HepG2 (cell line): Measurements from ENCODE around the gene PCNX4. TPM values are rescaled to one million over a fixed set of nuclear protein-coding genes. Genes with fewer than 3 reads are reported as not detected.
A peak's percentile ranks its signal among the peaks of the same experiment; 100 is the strongest.

Experiments
- ATAC-seq: fragments of 200-7000 bp; cut with Tn5 transposase; 3 replicates; pipeline ENCODE4 v1.9.1; 2020; ENCODE audit warnings: mild to moderate bottlenecking, moderate library complexity
- BruUV-seq: library from RNA; stranded (reverse); fragments of 400-500 nt; replicated peaks from 2 replicates; lab custom pipeline; 2021; lab: Mats Ljungman, UMichigan
- CTCF ChIA-PET: fragments of 300-600 bp; formaldehyde crosslinking; extraction: SDS; loops from one replicate; lab custom pipeline; 2021; ENCODE audit warnings: low total read pairs, inconsistent platforms, low intra/inter-chr PET ratio; lab: Yijun Ruan, JAX
- POLR2A ChIA-PET: fragments of 350-600 bp; sonication (Branson Sonifier 250); formaldehyde crosslinking; loops from one replicate; lab custom pipeline; 2020; ENCODE audit warnings: antibody characterized with exemption, inconsistent platforms; lab: Yijun Ruan, JAX
- DNase-seq: peaks from one replicate; pipeline ENCODE4 v3.0.0-alpha.2; 2015; ENCODE audit warnings: low spot score
- FAIRE-seq: peaks from 3 replicates; lab custom pipeline; 2011; peaks lifted over from hg19 to GRCh38; lab: Jason Lieb, UNC
- H2AFZ ChIP-seq: one replicate; pipeline ENCODE4 v1.6.1; 2011; ENCODE audit warnings: low read length, inconsistent platforms
- H3K27ac ChIP-seq: fragments of 300-600 bp; 3 replicates; pipeline ENCODE4 v1.8.0; 2011; ENCODE audit warnings: mixed run types, mild to moderate bottlenecking, mixed read lengths, low read length, inconsistent platforms; ENCODE audit not compliant: insufficient read depth; ENCODE audit errors: extremely low read length
- H3K27me3 ChIP-seq, 2 experiments: fragments of 200-600 bp in 1 of 2; 2 replicates in 1 of 2; 3 replicates in 1 of 2; pipeline versions ENCODE4 v1.6.0 to v1.8.0; 2011; ENCODE audit warnings: low read length in 2 of 2, mild to moderate bottlenecking in 2 of 2, moderate library complexity in 2 of 2, inconsistent platforms in 1 of 2; ENCODE audit not compliant: insufficient read depth in 2 of 2, control insufficient read depth in 1 of 2
- H3K36me3 ChIP-seq, 2 experiments: fragments of 200-600 bp in 1 of 2; replicated peaks in 1 of 2; 2 replicates in 1 of 2; 3 replicates in 1 of 2; pipeline versions ENCODE4 v1.5.1 to v1.8.0; 2011; ENCODE audit warnings: low read length in 2 of 2, inconsistent platforms in 1 of 2; ENCODE audit not compliant: insufficient read depth in 2 of 2, control insufficient read depth in 1 of 2
- H3K4me1 ChIP-seq: 2 replicates; pipeline ENCODE4 v1.5.1; 2012; ENCODE audit warnings: low read length, inconsistent platforms; ENCODE audit not compliant: insufficient read depth
- H3K4me2 ChIP-seq: 2 replicates; pipeline ENCODE4 v1.6.0; 2011; ENCODE audit warnings: low read depth, low read length, inconsistent platforms
- H3K4me3 ChIP-seq, 3 experiments: fragments of 200-600 bp in 1 of 3; sonication (generic), shearing (Covaris generic) in 1 of 3; replicated peaks in 1 of 3; 2 replicates each; pipeline ENCODE4 v1.5.1; 2011 to 2016; ENCODE audit warnings: low read length in 3 of 3, inconsistent platforms in 2 of 3, low read depth in 2 of 3, mild to moderate bottlenecking in 2 of 3, control low read depth in 1 of 3, mixed read lengths in 1 of 3; ENCODE audit not compliant: insufficient read depth in 1 of 3
- H3K79me2 ChIP-seq: one replicate; pipeline ENCODE4 v1.6.1; 2011; ENCODE audit warnings: low read length, inconsistent platforms; ENCODE audit not compliant: insufficient read depth
- H3K9ac ChIP-seq: 2 replicates; pipeline ENCODE4 v1.6.0; 2011; ENCODE audit warnings: mild to moderate bottlenecking, low read depth, low read length, inconsistent platforms; ENCODE audit not compliant: insufficient read depth
- H3K9me3 ChIP-seq: 2 replicates; pipeline ENCODE4 v1.5.1; 2012; ENCODE audit warnings: mild to moderate bottlenecking, low read length
- H4K20me1 ChIP-seq: 2 replicates; pipeline ENCODE4 v1.6.0; 2011; ENCODE audit warnings: inconsistent platforms, mild to moderate bottlenecking, low read length, moderate library complexity; ENCODE audit not compliant: insufficient read depth
- DZIP1 ChIP-seq: sonication (generic); formaldehyde crosslinking; IDR thresholded peaks from 2 replicates; pipeline ENCODE4 v1.5.0; 2020; ENCODE audit warnings: mild to moderate bottlenecking, missing genetic modification reagents
- MNT ChIP-seq: fragments of 450-650 bp; IDR thresholded peaks from 2 replicates; pipeline ENCODE4 v1.6.1; 2016
- NR2F2 ChIP-seq: IDR thresholded peaks from 2 replicates; pipeline ENCODE4 v1.6.1; 2012; ENCODE audit warnings: low read depth, inconsistent platforms, borderline replicate concordance
- ZNF367 ChIP-seq: sonication (generic); formaldehyde crosslinking; IDR thresholded peaks from 2 replicates; pipeline ENCODE4 v1.4.0; 2020; ENCODE audit warnings: missing genetic modification reagents, borderline replicate concordance
- WGBS: methylation state at CpG from one replicate; pipeline ENCODE4 v1.1.6; 2017; ENCODE audit warnings: low lambda C conversion rate; 5-methylcytosine and 5-hydroxymethylcytosine counted together
- in situ Hi-C: cut with HindIII; loops from 2 replicates; pipeline ENCODE4 v1.10.0; 2017; ENCODE audit warnings: low pct_unique_long_range_greater_than_20kb; ENCODE audit not compliant: extremely low pct_ligation_motif_present
- intact Hi-C: fragments of 100-400 bp; cut with micrococcal nuclease; formaldehyde crosslinking; loops from one replicate; pipeline ENCODE4 v1.10.0; 2022; ENCODE audit not compliant: unreplicated experiment
- polyA plus RNA-seq, 8 experiments: library from polyadenylated mRNA; depleted of rRNA in 3 of 8; stranded (reverse) in 7 of 8; unstranded in 1 of 8; fragments of >200 nt; fragmentation: Illumina TruSeq in 4 of 8; extraction: Trizol in 4 of 8; gene quantifications; 2 replicates each; pipeline versions ENCODE4 v1.2.1 to v1.2.3, GENCODE V29; 2011 to 2016; ENCODE audit warnings: low read depth in 4 of 8, missing spikeins in 1 of 8, mixed read lengths in 1 of 8; ENCODE audit not compliant: insufficient read depth in 1 of 8
- total RNA-seq, 5 experiments: library from RNA; depleted of rRNA; stranded (reverse); fragments of >200 nt; fragmentation: Illumina TruSeq; extraction: Trizol; gene quantifications; 2 replicates each; pipeline ENCODE4 v1.2.3, GENCODE V29; 2016; ENCODE audit warnings: low read depth in 1 of 5

Gene PCNX4
- total and polyA plus RNA-seq, 2 of the 13 experiments (the other 11 are each of a cell fraction or from before 2014, with no cell fraction given): 28.6 to 43.0 TPM

GRCh38 chr14:60179431-60179869, 87.7 kb downstream of the PCNX4 start:
- no peak overlapping the region for H2AFZ ChIP-seq
- no peaks in the 10 kb centered on the region for H3K79me2 ChIP-seq
- intact Hi-C loops: no loop called here
- DNase-seq (no peak), FAIRE-seq (no peak), ATAC-seq (no peak)
- TF ChIP-seq ZNF367 (no peak), NR2F2 (no peak)
- CTCF ChIA-PET: no interaction called here
- BruUV-seq: no TSS peak
- H3K4me3 ChIP-seq: no peak overlapping the region
- H3K9ac ChIP-seq: no peak overlapping the region
- H3K27ac ChIP-seq: no peak overlapping the region
- H4K20me1 ChIP-seq: no peaks in the 10 kb centered on the region
- in situ Hi-C loops: loop anchor here (25.0 kb wide), 1 partner anchor 667 kb away; no protein-coding TSS in a partner anchor
- no peaks in the 10 kb centered on the region for H3K9me3 ChIP-seq
- POLR2A ChIA-PET: interaction anchor here (0.7 kb wide), 1 partner anchor 179 kb away, joined by 3 read pairs; no protein-coding TSS in a partner anchor
- 58% methylated on average over 3 of the region's 3 CpGs for WGBS
- no peak overlapping the region for H3K4me2 ChIP-seq
- no peaks in the 10 kb centered on the region for H3K36me3 ChIP-seq
- H3K4me1 ChIP-seq: peaks cover 12% of the 10 kb centered on the region; the same call in 1 of the 2 replicates
- H3K27me3 ChIP-seq: peaks cover 0 to 5% of the 10 kb centered on the region in 2 experiments; a peak in 1 of 5 replicates

DNA sequence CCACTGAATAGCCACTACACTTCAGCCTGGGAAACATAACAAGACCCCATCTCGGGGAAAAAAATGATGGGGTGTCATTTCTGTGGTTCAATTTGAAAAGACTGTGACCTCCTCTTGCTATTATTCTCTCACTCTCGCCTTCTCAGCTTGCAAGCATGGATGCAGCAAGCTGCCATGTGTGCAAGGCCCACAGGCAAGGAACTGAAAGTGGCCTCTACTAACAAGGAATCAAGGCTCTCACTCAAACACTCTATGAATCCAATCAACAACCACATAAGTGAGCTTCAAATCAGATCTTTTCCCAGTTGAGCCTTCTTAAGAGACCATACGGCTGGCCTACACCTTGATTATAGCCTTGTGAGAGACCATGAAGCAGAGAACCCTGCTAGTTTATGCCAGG, 91.4 kb downstream of the PCNX4 start:
- no peaks in the 10 kb centered on the region for H3K27me3 ChIP-seq
- no peaks in the 10 kb centered on the region for H3K79me2 ChIP-seq
- peak overlapping the region; percentile 71 for H3K4me2 ChIP-seq
- H3K4me1 ChIP-seq: peaks cover 12% of the 10 kb centered on the region; the same call in 1 of the 2 replicates
- WGBS: 43% methylated on average over 3 of the region's 3 CpGs
- intact Hi-C loops: loop anchor here (10.0 kb wide), 1 partner anchor 382 kb away; no protein-coding TSS in a partner anchor
- BruUV-seq: no TSS peak
- no peaks in the 10 kb centered on the region for H3K9me3 ChIP-seq
- DNase-seq: no peak
- ChIA-PET CTCF (interaction anchor here (2.1 to 4.1 kb wide), 3 partner anchors 119 to 218 kb away, joined by 7 to 41 read pairs (median 30); no protein-coding TSS in a partner anchor), POLR2A (interaction anchor here (1.4 kb wide), 1 partner anchor 217 kb away, joined by 3 read pairs; no protein-coding TSS in a partner anchor)
- H4K20me1 ChIP-seq: no peaks in the 10 kb centered on the region
- no peak overlapping the region for H3K9ac ChIP-seq
- in situ Hi-C loops: loop anchor here (5.0 to 25.0 kb wide), 3 partner anchors 121 to 671 kb away; no protein-coding TSS in a partner anchor
- peak overlapping the region; percentile 92 for H2AFZ ChIP-seq
- no peak for FAIRE-seq
- ATAC-seq: no peak
- H3K27ac ChIP-seq: no peak overlapping the region
- TF ChIP-seq DZIP1 (no peak), MNT (0 out of 2 replicates have a peak, but pooled peaks have one; percentile 4)
- no peak overlapping the region for H3K4me3 ChIP-seq
- H3K36me3 ChIP-seq: no peaks in the 10 kb centered on the region
